Pulmonary artery endothelial cell (primary cell): ENCODE results near the gene RAC3. TPM values are rescaled to one million over a fixed set of nuclear protein-coding genes. Genes with fewer than 3 reads are reported as not detected.
A peak's percentile ranks its signal among the peaks of the same experiment; 100 is the strongest.

Experiments used
- DNase-seq: peaks from one replicate; pipeline ENCODE4 v3.0.0-alpha.2; 2011; ENCODE audit warnings: low read depth, low spot score
- total RNA-seq: library from RNA; depleted of rRNA; stranded (reverse); fragments of >200 nt; gene quantifications from 2 replicates; pipeline ENCODE4 v1.2.3, GENCODE V29; 2014

RAC3 gene
- total RNA-seq, 1 donor from 2014 or later, result 45.4 TPM

GRCh38 chr17:81998691-81999438 lies 32.6 kb upstream of the RAC3 start:
- DNase-seq, result no peak

- no peak for DNase-seq
These were observed 31.9 kb upstream of the RAC3 start for GRCh38 chr17:81999587-81999975.

GRCh38 chr17:81999976-82000802 lies 31.3 kb upstream of the RAC3 start:
- no peak for DNase-seq

GRCh38 chr17:82000803-82001570 lies 30.5 kb upstream of the RAC3 start:
- DNase-seq, result no peak

- no peak for DNase-seq
These were observed 29.9 kb upstream of the RAC3 start for GRCh38 chr17:82001571-82002056.

- DNase-seq, result peak; percentile 77
These were observed 27.8 kb upstream of the RAC3 start for GRCh38 chr17:82003411-82004381.

GRCh38 chr17:82004517-82005455 lies 26.7 kb upstream of the RAC3 start:
- no peak for DNase-seq

GRCh38 chr17:82005701-82006348 lies 25.7 kb upstream of the RAC3 start:
- no peak for DNase-seq

GRCh38 chr17:82006468-82007227 lies 24.8 kb upstream of the RAC3 start:
- no peak for DNase-seq

- DNase-seq, result no peak
These were observed 24.3 kb upstream of the RAC3 start for GRCh38 chr17:82007228-82007494.

GRCh38 chr17:82007495-82008257 lies 23.8 kb upstream of the RAC3 start:
- DNase-seq, result no peak

- DNase-seq, result no peak
These were observed 23.1 kb upstream of the RAC3 start for GRCh38 chr17:82008258-82008940.

- no peak for DNase-seq
These were observed 22.5 kb upstream of the RAC3 start for GRCh38 chr17:82008941-82009405.

- DNase-seq, result no peak
These were observed 22.1 kb upstream of the RAC3 start for GRCh38 chr17:82009413-82009812.

GRCh38 chr17:82010575-82011525 lies 20.6 kb upstream of the RAC3 start:
- no peak for DNase-seq
